Measurements from ENCODE around the gene ASPHD2.

DNA sequence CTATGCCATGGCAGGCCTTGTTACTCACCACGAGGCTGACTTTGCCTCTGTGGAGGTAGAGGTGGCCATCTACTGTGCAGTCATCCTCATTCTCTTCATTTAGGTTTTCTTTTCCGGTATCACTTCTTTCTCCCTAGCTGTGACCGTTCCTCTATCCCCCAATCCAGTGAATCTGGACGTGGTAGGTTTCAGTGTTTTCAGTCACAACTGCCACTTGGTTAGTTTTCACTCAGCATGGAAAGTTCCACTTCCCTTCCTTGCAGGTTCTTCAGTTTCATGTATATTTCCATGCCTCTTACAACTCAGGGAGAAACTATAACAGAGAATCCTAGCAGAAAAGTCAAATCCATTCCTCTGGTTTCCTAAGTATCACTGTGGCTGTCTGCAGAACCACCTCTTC is 52.6 kb downstream of the ASPHD2 start:
- TF ChIP-seq, protein P1, sequence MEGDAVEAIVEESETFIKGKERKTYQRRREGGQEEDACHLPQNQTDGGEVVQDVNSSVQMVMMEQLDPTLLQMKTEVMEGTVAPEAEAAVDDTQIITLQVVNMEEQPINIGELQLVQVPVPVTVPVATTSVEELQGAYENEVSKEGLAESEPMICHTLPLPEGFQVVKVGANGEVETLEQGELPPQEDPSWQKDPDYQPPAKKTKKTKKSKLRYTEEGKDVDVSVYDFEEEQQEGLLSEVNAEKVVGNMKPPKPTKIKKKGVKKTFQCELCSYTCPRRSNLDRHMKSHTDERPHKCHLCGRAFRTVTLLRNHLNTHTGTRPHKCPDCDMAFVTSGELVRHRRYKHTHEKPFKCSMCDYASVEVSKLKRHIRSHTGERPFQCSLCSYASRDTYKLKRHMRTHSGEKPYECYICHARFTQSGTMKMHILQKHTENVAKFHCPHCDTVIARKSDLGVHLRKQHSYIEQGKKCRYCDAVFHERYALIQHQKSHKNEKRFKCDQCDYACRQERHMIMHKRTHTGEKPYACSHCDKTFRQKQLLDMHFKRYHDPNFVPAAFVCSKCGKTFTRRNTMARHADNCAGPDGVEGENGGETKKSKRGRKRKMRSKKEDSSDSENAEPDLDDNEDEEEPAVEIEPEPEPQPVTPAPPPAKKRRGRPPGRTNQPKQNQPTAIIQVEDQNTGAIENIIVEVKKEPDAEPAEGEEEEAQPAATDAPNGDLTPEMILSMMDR (IDR thresholded peaks at IDR 0.05): no peak
- TF ChIP-seq POLR2A (IDR thresholded peaks at IDR 0.05): no peak

All from prostate gland (tissue), 2 donors.